Neural progenitor cell (in vitro differentiated cells): ENCODE data around the gene ASTN2. TPM values are rescaled to one million over a fixed set of nuclear protein-coding genes. Genes with fewer than 3 reads are reported as not detected.

ENCODE experiments used
- DNase-seq: peaks from one replicate; pipeline ENCODE4 v3.0.0-alpha.2; 2016; ENCODE audit warnings: low spot score
- H2AFZ ChIP-seq: fragments of 200-600 bp; sonication (generic); replicated peaks from 2 replicates; pipeline ENCODE4 v1.6.1; 2016; ENCODE audit warnings: antibody characterized with exemption
- H3F3A ChIP-seq: fragments of 200-600 bp; sonication (generic); 2 replicates; pipeline ENCODE4 v1.6.1; 2016; ENCODE audit warnings: antibody characterized with exemption, low read depth
- H3K27ac ChIP-seq: fragments of 200-600 bp; sonication (generic); 2 replicates; pipeline ENCODE4 v1.5.1; 2016; ENCODE audit warnings: mild to moderate bottlenecking
- H3K27me3 ChIP-seq: fragments of 200-600 bp; sonication (generic); 2 replicates; pipeline ENCODE4 v1.6.1; 2016; ENCODE audit warnings: mild to moderate bottlenecking, moderate library complexity
- H3K36me3 ChIP-seq: fragments of 200-600 bp; sonication (generic); 2 replicates; pipeline ENCODE4 v1.5.1; 2016
- H3K4me1 ChIP-seq: fragments of 200-600 bp; sonication (generic); 2 replicates; pipeline ENCODE4 v1.6.1; 2016; ENCODE audit warnings: mixed run types
- H3K4me2 ChIP-seq: fragments of 200-600 bp; sonication (generic); 2 replicates; pipeline ENCODE4 v1.6.1; 2016
- H3K4me3 ChIP-seq: fragments of 200-600 bp; sonication (generic); 2 replicates; pipeline ENCODE4 v1.5.1; 2016
- H3K79me2 ChIP-seq: fragments of 200-600 bp; sonication (generic); 2 replicates; pipeline ENCODE4 v1.6.1; 2016; ENCODE audit warnings: low read depth
- H3K9ac ChIP-seq: fragments of 200-600 bp; sonication (generic); 2 replicates; pipeline ENCODE4 v1.6.1; 2016
- H3K9me3 ChIP-seq: fragments of 200-600 bp; sonication (generic); 2 replicates; pipeline ENCODE4 v1.5.1; 2016; ENCODE audit warnings: low read depth
- H4K20me1 ChIP-seq: fragments of 200-600 bp; sonication (generic); 2 replicates; pipeline ENCODE4 v1.6.1; 2016; ENCODE audit warnings: low read depth
- H3K27ac Mint-ChIP-seq: 3 replicates; pipeline ENCODE4 v1.8.0; 2021; ENCODE audit warnings: mixed read lengths
- H3K27me3 Mint-ChIP-seq: 2 replicates; pipeline ENCODE4 v1.8.0; 2022; ENCODE audit warnings: low read depth, mild to moderate bottlenecking, inconsistent platforms, moderate library complexity, mixed read lengths; ENCODE audit not compliant: insufficient read depth
- H3K36me3 Mint-ChIP-seq: 3 replicates; pipeline ENCODE4 v1.8.0; 2021; ENCODE audit warnings: mixed read lengths
- H3K4me1 Mint-ChIP-seq: 3 replicates; pipeline ENCODE4 v1.8.0; 2021; ENCODE audit warnings: mixed read lengths
- H3K4me3 Mint-ChIP-seq: 3 replicates; pipeline ENCODE4 v1.8.0; 2021; ENCODE audit warnings: mild to moderate bottlenecking, moderate library complexity, mixed read lengths
- H3K9me3 Mint-ChIP-seq: 3 replicates; pipeline ENCODE4 v1.8.0; 2020; ENCODE audit warnings: mixed read lengths
- CTCF ChIP-seq: fragments of 200-600 bp; sonication (generic); IDR thresholded peaks from 2 replicates; pipeline ENCODE4 v1.5.1; 2017; ENCODE audit warnings: antibody characterized with exemption, mild to moderate bottlenecking
- EZH2 ChIP-seq: fragments of 200-600 bp; sonication (generic); IDR thresholded peaks from 2 replicates; pipeline ENCODE4 v1.6.1; 2017; ENCODE audit warnings: antibody characterized with exemption, mild to moderate bottlenecking, moderate library complexity
- EZH2phosphoT487 ChIP-seq: fragments of 200-600 bp; sonication (generic); IDR thresholded peaks from 2 replicates; pipeline ENCODE4 v1.6.1; 2017; ENCODE audit warnings: antibody characterized with exemption
- total RNA-seq: library from RNA; depleted of rRNA; stranded (reverse); fragments of >200 nt; gene quantifications from 2 replicates; pipeline ENCODE4 v1.2.3, GENCODE V29; 2015; ENCODE audit warnings: low replicate concordance

ASTN2 gene
- total RNA-seq, 1 donor from 2014 or later: 8.0 TPM

- peaks cover 13% of the 10 kb centered on the region for H3K4me1 ChIP-seq
- H3K4me2 ChIP-seq: peak overlapping the region; percentile 3
- Mint-ChIP-seq H3K27me3 (peaks cover 10% of the 10 kb centered on the region), H3K4me3 (no peak overlapping the region), H3K27ac (no peak overlapping the region), H3K36me3 (no peaks in the 10 kb centered on the region), H3K4me1 (peaks cover 9% of the 10 kb centered on the region), H3K9me3 (peaks cover 6% of the 10 kb centered on the region)
- peaks cover 16% of the 10 kb centered on the region for H3F3A ChIP-seq
- no peaks in the 10 kb centered on the region for H3K36me3 ChIP-seq
- no peak overlapping the region for H3K27ac ChIP-seq
- no peaks in the 10 kb centered on the region for H3K27me3 ChIP-seq
- no peak overlapping the region for H3K4me3 ChIP-seq
- H2AFZ ChIP-seq: no peak overlapping the region
- no peaks in the 10 kb centered on the region for H3K9me3 ChIP-seq
- H3K79me2 ChIP-seq: no peaks in the 10 kb centered on the region
- TF ChIP-seq CTCF (no peak), EZH2 (no peak), EZH2phosphoT487 (no peak)
- no peaks in the 10 kb centered on the region for H4K20me1 ChIP-seq
- H3K9ac ChIP-seq: no peak overlapping the region
- no peak for DNase-seq
Observed at GRCh38 chr9:116904165-116904564, 510.7 kb downstream of the ASTN2 start.

- H3K27me3 Mint-ChIP-seq: peaks cover 3% of the 10 kb centered on the region
- Histone ChIP-seq H3K9ac (no peak overlapping the region), H3K79me2 (no peaks in the 10 kb centered on the region), H3K4me1 (peaks cover 13% of the 10 kb centered on the region), H3K27ac (no peak overlapping the region), H3K9me3 (no peaks in the 10 kb centered on the region), H2AFZ (no peak overlapping the region), H4K20me1 (no peaks in the 10 kb centered on the region), H3F3A (peaks cover 16% of the 10 kb centered on the region), H3K36me3 (no peaks in the 10 kb centered on the region), H3K4me2 (no peak overlapping the region), H3K27me3 (no peaks in the 10 kb centered on the region), H3K4me3 (no peak overlapping the region)
- H3K4me3 Mint-ChIP-seq: no peak overlapping the region
- H3K27ac Mint-ChIP-seq: no peak overlapping the region
- peaks cover 6% of the 10 kb centered on the region for H3K9me3 Mint-ChIP-seq
- no peaks in the 10 kb centered on the region for H3K36me3 Mint-ChIP-seq
- peaks cover 9% of the 10 kb centered on the region for H3K4me1 Mint-ChIP-seq
- DNase-seq: no peak
- TF ChIP-seq CTCF (no peak), EZH2phosphoT487 (no peak), EZH2 (no peak)
Observed at GRCh38 chr9:116901260-116901659, 513.6 kb downstream of the ASTN2 start.

- Mint-ChIP-seq H3K4me3 (no peak overlapping the region), H3K4me1 (peaks cover 9% of the 10 kb centered on the region), H3K27me3 (peaks cover 3% of the 10 kb centered on the region), H3K36me3 (no peaks in the 10 kb centered on the region), H3K27ac (no peak overlapping the region), H3K9me3 (peaks cover 6% of the 10 kb centered on the region)
- Histone ChIP-seq H4K20me1 (no peaks in the 10 kb centered on the region), H3K9ac (no peak overlapping the region), H3K9me3 (no peaks in the 10 kb centered on the region), H3K4me1 (peaks cover 13% of the 10 kb centered on the region), H2AFZ (no peak overlapping the region), H3F3A (peaks cover 15% of the 10 kb centered on the region), H3K79me2 (no peaks in the 10 kb centered on the region), H3K36me3 (no peaks in the 10 kb centered on the region), H3K27me3 (no peaks in the 10 kb centered on the region), H3K27ac (no peak overlapping the region), H3K4me2 (no peak overlapping the region), H3K4me3 (no peak overlapping the region)
- no peak for DNase-seq
- TF ChIP-seq EZH2phosphoT487 (no peak), EZH2 (no peak), CTCF (no peak)
Observed at GRCh38 chr9:116900543-116900942, 514.3 kb downstream of the ASTN2 start.
